Frontal cortex (tissue), 4 donors: Measurements from ENCODE around the gene ANKIB1. TPM values are rescaled to one million over a fixed set of nuclear protein-coding genes. Genes with fewer than 3 reads are reported as not detected.

Experiments used
- DNase-seq, 2 donors: peaks; one replicate each; pipeline ENCODE4 v3.0.0; 2012; ENCODE audit warnings: low spot score in 2 of 2
- FAIRE-seq: peaks from 2 replicates; lab custom pipeline; 2012; peaks lifted over from hg19 to GRCh38; lab: Jason Lieb, UNC
- total RNA-seq: library from RNA; depleted of rRNA; stranded (reverse); fragments of >200 nt; gene quantifications from one replicate; pipeline ENCODE4 v1.2.3, GENCODE V29; 2014
- donor health status: control.
- donor health status: control.
- donor health status: control.

Gene ANKIB1
- total RNA-seq, 1 donor from 2014 or later: 114 TPM

GRCh38 chr7:92259610-92260247 is 14.0 kb downstream of the ANKIB1 start:
- no peak for FAIRE-seq

GRCh38 chr7:92260248-92260781 is 14.5 kb downstream of the ANKIB1 start:
- FAIRE-seq (no peak), DNase-seq (no peak)

More at GRCh38 chr7:92259610-92260247, 14.0 kb downstream of the ANKIB1 start:
- DNase-seq: no peak

GRCh38 chr7:92266415-92267241 is 20.9 kb downstream of the ANKIB1 start:
- FAIRE-seq (no peak), DNase-seq (no peak)

- DNase-seq: no peak
- FAIRE-seq: no peak
Observed at GRCh38 chr7:92268921-92269320, 23.1 kb downstream of the ANKIB1 start.

- FAIRE-seq (no peak), DNase-seq (no peak)
Observed at GRCh38 chr7:92275327-92275726, 29.6 kb downstream of the ANKIB1 start.

GRCh38 chr7:92276460-92276864 is 30.7 kb downstream of the ANKIB1 start:
- DNase-seq (no peak), FAIRE-seq (no peak)

- no peak for FAIRE-seq
- DNase-seq: no peak
Observed at GRCh38 chr7:92279396-92280031, 33.7 kb downstream of the ANKIB1 start.

- FAIRE-seq (no peak), DNase-seq (no peak)
Observed at GRCh38 chr7:92281031-92281430, 35.3 kb downstream of the ANKIB1 start.

GRCh38 chr7:92282221-92282814 is 36.5 kb downstream of the ANKIB1 start:
- DNase-seq (no peak), FAIRE-seq (no peak)

- no peak for DNase-seq
- no peak for FAIRE-seq
Observed at GRCh38 chr7:92282930-92283329, 37.2 kb downstream of the ANKIB1 start.

GRCh38 chr7:92289321-92289720 is 43.5 kb downstream of the ANKIB1 start:
- FAIRE-seq (no peak), DNase-seq (no peak)

GRCh38 chr7:92292981-92293380 is 47.2 kb downstream of the ANKIB1 start:
- no peak for FAIRE-seq
- DNase-seq: no peak

GRCh38 chr7:92293896-92294590 is 48.3 kb downstream of the ANKIB1 start:
- FAIRE-seq (no peak), DNase-seq (no peak)

- no peak for DNase-seq
- FAIRE-seq: no peak
Observed at GRCh38 chr7:92295391-92295790, 49.6 kb downstream of the ANKIB1 start.

GRCh38 chr7:92296235-92296634 is 50.5 kb downstream of the ANKIB1 start:
- DNase-seq: no peak
- FAIRE-seq: no peak

- no peak for FAIRE-seq
- no peak for DNase-seq
Observed at GRCh38 chr7:92296880-92297445, 51.2 kb downstream of the ANKIB1 start.

GRCh38 chr7:92297736-92298135 is 52.0 kb downstream of the ANKIB1 start:
- FAIRE-seq (no peak), DNase-seq (no peak)

- FAIRE-seq (no peak), DNase-seq (no peak)
Observed at GRCh38 chr7:92303761-92304160, 58.0 kb downstream of the ANKIB1 start.

GRCh38 chr7:92304406-92304893 is 58.7 kb downstream of the ANKIB1 start:
- FAIRE-seq (peak; percentile 39), DNase-seq (no peak)
